A673 (cell line): ENCODE results near the gene PRRC2B. TPM values are rescaled to one million over a fixed set of nuclear protein-coding genes. Genes with fewer than 3 reads are reported as not detected.

Source experiments
- BruUV-seq: library from RNA; stranded (reverse); fragments of 400-500 nt; replicated peaks from 2 replicates; lab custom pipeline; 2021; lab: Mats Ljungman, UMichigan
- CTCF ChIA-PET: fragments of 300-600 bp; sonication (Branson Sonifier 250); formaldehyde crosslinking; loops from one replicate; lab custom pipeline; 2022; ENCODE audit warnings: antibody characterized with exemption; lab: Charles Lee
- POLR2A ChIA-PET: fragments of 300-600 bp; sonication (Branson Sonifier 250); formaldehyde crosslinking; loops from one replicate; lab custom pipeline; 2022; ENCODE audit warnings: antibody characterized with exemption; ENCODE audit not compliant: low non-redundant PET; lab: Charles Lee
- DNase-seq: peaks from one replicate; pipeline ENCODE4 v3.0.0-alpha.2; 2015; ENCODE audit warnings: low spot score
- H3K27ac ChIP-seq: fragments of 200-600 bp; sonication (generic); 2 replicates; pipeline ENCODE4 v1.5.1; 2016; ENCODE audit warnings: mixed run types, low read depth, mild to moderate bottlenecking, mixed read lengths, antibody characterized with exemption, low read length; ENCODE audit not compliant: poor library complexity, severe bottlenecking
- H3K27me3 ChIP-seq: fragments of 200-600 bp; sonication (generic); replicated peaks from 2 replicates; pipeline ENCODE4 v1.6.1; 2017; ENCODE audit warnings: mixed run types, low read depth, mild to moderate bottlenecking, mixed read lengths, antibody characterized with exemption, low read length; ENCODE audit not compliant: insufficient read depth, poor library complexity
- H3K36me3 ChIP-seq: fragments of 200-600 bp; sonication (generic); 2 replicates; pipeline ENCODE4 v1.6.1; 2016; ENCODE audit warnings: mixed run types, mild to moderate bottlenecking, mixed read lengths, antibody characterized with exemption, low read length; ENCODE audit not compliant: insufficient read depth, poor library complexity, severe bottlenecking
- H3K4me1 ChIP-seq: fragments of 200-600 bp; sonication (generic); 2 replicates; pipeline ENCODE4 v1.6.1; 2017; ENCODE audit warnings: mixed run types, mild to moderate bottlenecking, mixed read lengths, antibody characterized with exemption, low read length; ENCODE audit not compliant: insufficient read depth, poor library complexity, severe bottlenecking
- H3K4me3 ChIP-seq: fragments of 200-600 bp; sonication (generic); 2 replicates; pipeline ENCODE4 v1.5.1; 2016; ENCODE audit warnings: low read depth, mixed run types, mild to moderate bottlenecking, mixed read lengths, low read length; ENCODE audit not compliant: poor library complexity, severe bottlenecking
- H3K9me3 ChIP-seq: fragments of 200-600 bp; sonication (generic); 2 replicates; pipeline ENCODE4 v1.6.1; 2016; ENCODE audit warnings: mixed run types, low read depth, mild to moderate bottlenecking, mixed read lengths, antibody characterized with exemption, low read length; ENCODE audit not compliant: poor library complexity, severe bottlenecking
- CTCF ChIP-seq: fragments of 300-800, 200-600 bp; sonication (generic); conservative IDR thresholded peaks from 2 replicates; pipeline ENCODE4 v1.5.1; 2017; ENCODE audit warnings: low read depth, mild to moderate bottlenecking, antibody characterized with exemption, low read length, moderate library complexity, mixed read lengths
- EZH2 ChIP-seq: fragments of 200-600 bp; sonication (generic); IDR thresholded peaks from 2 replicates; pipeline ENCODE4 v1.6.1; 2017; ENCODE audit warnings: borderline replicate concordance, low read depth, mild to moderate bottlenecking, mixed read lengths, antibody characterized with exemption, low read length; ENCODE audit not compliant: poor library complexity, severe bottlenecking
- intact Hi-C: fragments of 100-400 bp; cut with micrococcal nuclease; formaldehyde crosslinking; loops from one replicate; pipeline ENCODE4 v1.10.0; 2022; ENCODE audit not compliant: unreplicated experiment
- total RNA-seq: library from RNA; stranded (reverse); gene quantifications from 2 replicates; pipeline ENCODE4 v1.2.3, GENCODE V29; 2021

Gene PRRC2B
- total RNA-seq, 1 experiment from 2014 or later = 317 TPM

GRCh38 chr9:131402738-131403492, 9.0 kb downstream of the PRRC2B start:
- H3K4me1 ChIP-seq = peaks cover 49% of the 10 kb centered on the region

GRCh38 chr9:131403493-131403773, 9.5 kb downstream of the PRRC2B start:
- Histone ChIP-seq H3K27ac (no peak overlapping the region), H3K4me1 (peaks cover 52% of the 10 kb centered on the region), H3K9me3 (no peaks in the 10 kb centered on the region), H3K4me3 (no peak overlapping the region), H3K36me3 (peaks cover 5% of the 10 kb centered on the region), H3K27me3 (no peaks in the 10 kb centered on the region)
- no peak for DNase-seq
- no TSS peak for BruUV-seq
- intact Hi-C loops = no loop called here
- TF ChIP-seq EZH2 (no peak), CTCF (no peak)
- ChIA-PET CTCF (interaction anchor here (0.6 kb wide), 1 partner anchor 22 kb away, joined by 5 read pairs; no protein-coding TSS in a partner anchor), POLR2A (interaction anchor here (0.6 kb wide), 1 partner anchor 1094 kb away, joined by 7 read pairs; no protein-coding TSS in a partner anchor)

More at GRCh38 chr9:131402738-131403492, 9.0 kb downstream of the PRRC2B start:
- CTCF ChIA-PET = no interaction called here
- POLR2A ChIA-PET = interaction anchor here (0.5 to 0.6 kb wide), 2 partner anchors 60 to 147 kb away, joined by 4 to 7 read pairs; no protein-coding TSS in a partner anchor
- intact Hi-C loops = no loop called here
- DNase-seq = no peak
- no peaks in the 10 kb centered on the region for H3K27me3 ChIP-seq
- peaks cover 8% of the 10 kb centered on the region for H3K36me3 ChIP-seq
- BruUV-seq = no TSS peak
- TF ChIP-seq CTCF (no peak), EZH2 (no peak)
- H3K9me3 ChIP-seq = no peaks in the 10 kb centered on the region
- H3K27ac ChIP-seq = no peak overlapping the region
- no peak overlapping the region for H3K4me3 ChIP-seq

- intact Hi-C loops = no loop called here
- no TSS peak for BruUV-seq
- no peak for DNase-seq
- H3K27me3 ChIP-seq = no peaks in the 10 kb centered on the region
- no peaks in the 10 kb centered on the region for H3K9me3 ChIP-seq
- TF ChIP-seq CTCF = no peak
- TF ChIP-seq EZH2 = no peak
- no peak overlapping the region for H3K4me3 ChIP-seq
- POLR2A ChIA-PET = interaction anchor here (1.1 kb wide), 1 partner anchor 42 kb away, joined by 3 read pairs; no protein-coding TSS in a partner anchor
- H3K4me1 ChIP-seq = peaks cover 58% of the 10 kb centered on the region
- CTCF ChIA-PET = no interaction called here
- peaks cover 3% of the 10 kb centered on the region for H3K36me3 ChIP-seq
- peak overlapping the region; percentile 54 for H3K27ac ChIP-seq
These were observed 10.7 kb downstream of the PRRC2B start for GRCh38 chr9:131404581-131404980.
